OCI-LY3 (cell line): ENCODE results near the gene CCBE1.

Experiments used
- EZH2phosphoT487 ChIP-seq: fragments of 200-600 bp; shearing (Covaris generic); IDR thresholded peaks from 2 replicates; pipeline ENCODE4 v1.6.1; 2018; ENCODE audit warnings: antibody characterized with exemption, mixed run types, low read depth
- TF ChIP-seq, protein P1 (sequence below): fragments of 200-600, 300-600 bp; sonication (generic); IDR thresholded peaks from 2 replicates; pipeline ENCODE4 v1.5.1; 2014; ENCODE audit warnings: antibody characterized with exemption, low read length, low read depth

- TF ChIP-seq, protein P1, sequence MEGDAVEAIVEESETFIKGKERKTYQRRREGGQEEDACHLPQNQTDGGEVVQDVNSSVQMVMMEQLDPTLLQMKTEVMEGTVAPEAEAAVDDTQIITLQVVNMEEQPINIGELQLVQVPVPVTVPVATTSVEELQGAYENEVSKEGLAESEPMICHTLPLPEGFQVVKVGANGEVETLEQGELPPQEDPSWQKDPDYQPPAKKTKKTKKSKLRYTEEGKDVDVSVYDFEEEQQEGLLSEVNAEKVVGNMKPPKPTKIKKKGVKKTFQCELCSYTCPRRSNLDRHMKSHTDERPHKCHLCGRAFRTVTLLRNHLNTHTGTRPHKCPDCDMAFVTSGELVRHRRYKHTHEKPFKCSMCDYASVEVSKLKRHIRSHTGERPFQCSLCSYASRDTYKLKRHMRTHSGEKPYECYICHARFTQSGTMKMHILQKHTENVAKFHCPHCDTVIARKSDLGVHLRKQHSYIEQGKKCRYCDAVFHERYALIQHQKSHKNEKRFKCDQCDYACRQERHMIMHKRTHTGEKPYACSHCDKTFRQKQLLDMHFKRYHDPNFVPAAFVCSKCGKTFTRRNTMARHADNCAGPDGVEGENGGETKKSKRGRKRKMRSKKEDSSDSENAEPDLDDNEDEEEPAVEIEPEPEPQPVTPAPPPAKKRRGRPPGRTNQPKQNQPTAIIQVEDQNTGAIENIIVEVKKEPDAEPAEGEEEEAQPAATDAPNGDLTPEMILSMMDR, result no peak
- no peak for TF ChIP-seq EZH2phosphoT487
These were observed 133.9 kb downstream of the CCBE1 start for GRCh38 chr18:59563176-59563785.
